HepG2 (cell line): ENCODE measurements around the gene NAT14. TPM values are rescaled to one million over a fixed set of nuclear protein-coding genes. Genes with fewer than 3 reads are reported as not detected.

Experiments used
- DR1 ChIP-seq: sonication (generic); formaldehyde crosslinking; IDR thresholded peaks from 2 replicates; pipeline ENCODE4 v1.8.0; 2021; ENCODE audit warnings: mild to moderate bottlenecking, missing genetic modification reagents, inconsistent platforms
- ESRRA ChIP-seq: sonication (generic); formaldehyde crosslinking; IDR thresholded peaks from 2 replicates; pipeline ENCODE4 v1.5.1; 2020; ENCODE audit warnings: mild to moderate bottlenecking, low read depth, missing genetic modification reagents
- GATA4 ChIP-seq: sonication (generic); IDR thresholded peaks from 2 replicates; pipeline ENCODE4 v1.6.1; 2016; ENCODE audit warnings: antibody characterized with exemption, low read depth, borderline replicate concordance
- HDAC6 ChIP-seq: fragments of 200-600 bp; sonication (generic); IDR thresholded peaks from 2 replicates; pipeline ENCODE4 v1.7.0; 2017; ENCODE audit warnings: mild to moderate bottlenecking, antibody characterized with exemption, low read length, low read depth
- HES4 ChIP-seq: sonication (generic); formaldehyde crosslinking; IDR thresholded peaks from 2 replicates; pipeline ENCODE4 v1.9.0; 2021; ENCODE audit warnings: mild to moderate bottlenecking, missing genetic modification reagents, borderline replicate concordance
- HOXA7 ChIP-seq: sonication (generic); formaldehyde crosslinking; IDR thresholded peaks from 2 replicates; pipeline ENCODE4 v1.8.1; 2022; ENCODE audit warnings: mild to moderate bottlenecking, missing genetic modification reagents, moderate library complexity
- KLF13 ChIP-seq: sonication (generic); formaldehyde crosslinking; IDR thresholded peaks from 2 replicates; pipeline ENCODE4 v1.4.0; 2020; ENCODE audit warnings: mild to moderate bottlenecking, missing genetic modification reagents
- MEIS1 ChIP-seq: sonication (generic); formaldehyde crosslinking; IDR thresholded peaks from 2 replicates; pipeline ENCODE4 v1.9.0; 2021; ENCODE audit warnings: mild to moderate bottlenecking, missing genetic modification reagents, moderate library complexity, borderline replicate concordance
- NFE2 ChIP-seq: sonication (generic); formaldehyde crosslinking; IDR thresholded peaks from 2 replicates; pipeline ENCODE4 v1.4.0; 2020; ENCODE audit warnings: missing genetic modification reagents
- NR2F1 ChIP-seq, 2 experiments: fragments of 450-650 bp in 1 of 2; formaldehyde crosslinking in 1 of 2; IDR thresholded peaks; 2 replicates each; pipeline versions ENCODE4 v1.5.0 to v1.6.1; 2016 to 2020; ENCODE audit warnings: mild to moderate bottlenecking in 1 of 2, missing compliant biosample characterization in 1 of 2, missing genetic modification reagents in 1 of 2, moderate library complexity in 1 of 2
- SYNCRIP ChIP-seq: fragments of 200-400 bp; formaldehyde crosslinking; IDR thresholded peaks from 2 replicates; pipeline ENCODE4 v1.6.1; 2018; ENCODE audit warnings: mild to moderate bottlenecking, low read depth, low read length; ENCODE audit not compliant: insufficient read depth
- ZBTB37 ChIP-seq: sonication (generic); formaldehyde crosslinking; IDR thresholded peaks from 2 replicates; pipeline ENCODE4 v1.4.0; 2020; ENCODE audit warnings: mild to moderate bottlenecking, missing genetic modification reagents
- ZNF12 ChIP-seq: sonication (generic); formaldehyde crosslinking; IDR thresholded peaks from 2 replicates; pipeline ENCODE4 v1.5.0; 2020; ENCODE audit warnings: missing genetic modification reagents
- ZNF142 ChIP-seq: sonication (generic); formaldehyde crosslinking; IDR thresholded peaks from 2 replicates; pipeline ENCODE4 v1.4.0; 2020; ENCODE audit warnings: missing genetic modification reagents
- ZNF354B ChIP-seq: sonication (generic); formaldehyde crosslinking; IDR thresholded peaks from 2 replicates; pipeline ENCODE4 v1.8.0; 2022; ENCODE audit warnings: mild to moderate bottlenecking, missing genetic modification reagents
- ZNF572 ChIP-seq: sonication (generic); formaldehyde crosslinking; IDR thresholded peaks from 2 replicates; pipeline ENCODE4 v1.5.1; 2020; ENCODE audit warnings: mild to moderate bottlenecking, missing genetic modification reagents
- ZSCAN25 ChIP-seq: sonication (generic); formaldehyde crosslinking; IDR thresholded peaks from 2 replicates; pipeline ENCODE4 v1.8.0; 2022; ENCODE audit warnings: mild to moderate bottlenecking, missing genetic modification reagents
- polyA plus RNA-seq, 8 experiments: library from polyadenylated mRNA; depleted of rRNA in 3 of 8; stranded (reverse) in 7 of 8; unstranded in 1 of 8; fragments of >200 nt; fragmentation: Illumina TruSeq in 4 of 8; extraction: Trizol in 4 of 8; gene quantifications; 2 replicates each; pipeline versions ENCODE4 v1.2.1 to v1.2.3, GENCODE V29; 2011 to 2016; ENCODE audit warnings: low read depth in 4 of 8, missing spikeins in 1 of 8, mixed read lengths in 1 of 8; ENCODE audit not compliant: insufficient read depth in 1 of 8
- total RNA-seq, 5 experiments: library from RNA; depleted of rRNA; stranded (reverse); fragments of >200 nt; fragmentation: Illumina TruSeq; extraction: Trizol; gene quantifications; 2 replicates each; pipeline ENCODE4 v1.2.3, GENCODE V29; 2016; ENCODE audit warnings: low read depth in 1 of 5
- TF ChIP-seq, protein P1 (sequence below): sonication (generic); formaldehyde crosslinking; conservative IDR thresholded peaks from 2 replicates; pipeline ENCODE4 v1.4.0; 2020; ENCODE audit warnings: missing genetic modification reagents
- TF ChIP-seq, protein P2 (sequence below): sonication (generic); formaldehyde crosslinking; IDR thresholded peaks from 2 replicates; pipeline ENCODE4 v1.8.0; 2022; ENCODE audit warnings: low read depth, missing genetic modification reagents

NAT14 gene
- total and polyA plus RNA-seq, 2 of the 13 experiments (the other 11 are each of a cell fraction or from before 2014, with no cell fraction given): 20.7 to 22.3 TPM

GRCh38 chr19:55461259-55461973, 23.6 kb upstream of the NAT14 start, which contains the start of gene ISOC2 (continued):
- TF ChIP-seq ZNF142 (0 out of 2 replicates have a peak, but pooled peaks have one; percentile 31), NFE2 (CRISPR knock-in tag) (no peak), ESRRA (peak; percentile 100), GATA4 (peak; percentile 43; the same call in 1 of the 2 replicates), DR1 (CRISPR knock-in tag) (peak; percentile 75), ZNF572 (peak; percentile 78), ZNF354B (CRISPR knock-in tag) (0 out of 2 replicates have a peak, but pooled peaks have one; percentile 40), SYNCRIP (no peak), ZSCAN25 (CRISPR knock-in tag) (no peak), ZBTB37 (no peak), HOXA7 (CRISPR knock-in tag) (no peak), HDAC6 (no peak; the same call in 1 of the 2 replicates), KLF13 (CRISPR knock-in tag) (no peak), MEIS1 (CRISPR knock-in tag) (no peak; the same call in 1 of the 2 replicates), HES4 (CRISPR knock-in tag) (peak; percentile 64; the same call in 1 of the 2 replicates), ZNF12 (CRISPR knock-in tag) (no peak), NR2F1 (CRISPR knock-in tag; IDR thresholded peaks at IDR 0.05) (peak in 1 of 2 experiments; percentile 55; a peak in 2 of 4 replicates)
- TF ChIP-seq, protein P1, sequence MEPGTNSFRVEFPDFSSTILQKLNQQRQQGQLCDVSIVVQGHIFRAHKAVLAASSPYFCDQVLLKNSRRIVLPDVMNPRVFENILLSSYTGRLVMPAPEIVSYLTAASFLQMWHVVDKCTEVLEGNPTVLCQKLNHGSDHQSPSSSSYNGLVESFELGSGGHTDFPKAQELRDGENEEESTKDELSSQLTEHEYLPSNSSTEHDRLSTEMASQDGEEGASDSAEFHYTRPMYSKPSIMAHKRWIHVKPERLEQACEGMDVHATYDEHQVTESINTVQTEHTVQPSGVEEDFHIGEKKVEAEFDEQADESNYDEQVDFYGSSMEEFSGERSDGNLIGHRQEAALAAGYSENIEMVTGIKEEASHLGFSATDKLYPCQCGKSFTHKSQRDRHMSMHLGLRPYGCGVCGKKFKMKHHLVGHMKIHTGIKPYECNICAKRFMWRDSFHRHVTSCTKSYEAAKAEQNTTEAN: peak; percentile 53
- TF ChIP-seq, protein P2, sequence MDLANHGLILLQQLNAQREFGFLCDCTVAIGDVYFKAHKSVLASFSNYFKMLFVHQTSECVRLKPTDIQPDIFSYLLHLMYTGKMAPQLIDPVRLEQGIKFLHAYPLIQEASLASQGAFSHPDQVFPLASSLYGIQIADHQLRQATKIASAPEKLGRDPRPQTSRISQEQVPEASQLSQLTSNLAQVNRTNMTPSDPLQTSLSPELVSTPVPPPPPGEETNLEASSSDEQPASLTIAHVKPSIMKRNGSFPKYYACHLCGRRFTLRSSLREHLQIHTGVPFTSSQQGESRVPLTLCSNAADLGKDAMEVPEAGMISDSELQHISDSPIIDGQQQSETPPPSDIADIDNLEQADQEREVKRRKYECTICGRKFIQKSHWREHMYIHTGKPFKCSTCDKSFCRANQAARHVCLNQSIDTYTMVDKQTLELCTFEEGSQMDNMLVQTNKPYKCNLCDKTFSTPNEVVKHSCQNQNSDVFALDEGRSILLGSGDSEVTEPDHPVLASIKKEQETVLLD (CRISPR knock-in tag): 0 out of 2 replicates have a peak, but pooled peaks have one; percentile 35
